GF-D8 (cell line): Measurements from ENCODE around the gene ARHGAP25.
A peak's percentile ranks its signal among the peaks of the same experiment; 100 is the strongest.

ENCODE experiments used
- DNase-seq: peaks from one replicate; lab custom pipeline; 2025; lab: John Stamatoyannopoulos, UW

ARHGAP25 gene

GRCh38 chr2:68766376-68766845 lies 31.8 kb downstream of the ARHGAP25 start:
- DNase-seq, result peak; percentile 97

GRCh38 chr2:68767031-68767961 lies 32.7 kb downstream of the ARHGAP25 start:
- no peak for DNase-seq

DNA sequence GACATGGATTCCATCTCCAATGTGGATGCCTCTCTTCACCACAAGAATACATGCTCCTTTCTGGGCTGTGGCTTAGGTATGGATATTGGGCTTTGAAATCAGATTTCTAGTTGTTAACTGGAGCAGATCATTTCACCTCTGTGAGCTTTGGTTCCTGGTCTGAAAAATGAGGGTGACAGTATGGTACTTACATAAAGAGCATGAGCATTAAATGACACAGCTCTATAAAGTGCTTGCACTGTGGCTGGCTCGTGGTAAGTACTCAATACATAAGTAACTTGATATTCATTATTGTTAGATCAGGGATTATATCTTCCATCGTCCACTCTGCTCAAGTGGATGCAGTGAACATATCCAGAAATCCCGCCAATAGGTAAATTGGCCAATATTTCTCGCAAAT lies 33.4 kb downstream of the ARHGAP25 start:
- no peak for DNase-seq

- no peak for DNase-seq
Measured at GRCh38 chr2:68768461-68768860, 33.9 kb downstream of the ARHGAP25 start.

DNA sequence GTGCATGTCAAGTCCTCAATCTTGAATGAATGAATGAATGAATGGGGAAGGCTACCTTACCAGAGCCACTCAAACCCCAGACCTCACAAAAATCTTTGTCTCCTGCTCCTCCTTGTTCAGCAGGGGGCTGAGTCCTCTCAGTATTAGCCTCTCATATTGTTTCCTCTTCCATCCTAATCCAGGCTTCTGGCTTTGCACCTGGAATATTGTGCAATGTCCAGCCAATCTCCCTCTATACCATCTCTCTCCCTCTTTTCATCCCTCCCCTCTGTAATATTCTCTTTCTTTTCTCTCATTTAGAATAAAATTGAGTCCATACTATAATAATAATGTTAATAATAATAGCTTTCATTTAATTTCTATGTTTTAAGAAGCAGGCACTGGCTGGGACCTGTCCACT lies 34.3 kb downstream of the ARHGAP25 start:
- DNase-seq, result no peak

DNA sequence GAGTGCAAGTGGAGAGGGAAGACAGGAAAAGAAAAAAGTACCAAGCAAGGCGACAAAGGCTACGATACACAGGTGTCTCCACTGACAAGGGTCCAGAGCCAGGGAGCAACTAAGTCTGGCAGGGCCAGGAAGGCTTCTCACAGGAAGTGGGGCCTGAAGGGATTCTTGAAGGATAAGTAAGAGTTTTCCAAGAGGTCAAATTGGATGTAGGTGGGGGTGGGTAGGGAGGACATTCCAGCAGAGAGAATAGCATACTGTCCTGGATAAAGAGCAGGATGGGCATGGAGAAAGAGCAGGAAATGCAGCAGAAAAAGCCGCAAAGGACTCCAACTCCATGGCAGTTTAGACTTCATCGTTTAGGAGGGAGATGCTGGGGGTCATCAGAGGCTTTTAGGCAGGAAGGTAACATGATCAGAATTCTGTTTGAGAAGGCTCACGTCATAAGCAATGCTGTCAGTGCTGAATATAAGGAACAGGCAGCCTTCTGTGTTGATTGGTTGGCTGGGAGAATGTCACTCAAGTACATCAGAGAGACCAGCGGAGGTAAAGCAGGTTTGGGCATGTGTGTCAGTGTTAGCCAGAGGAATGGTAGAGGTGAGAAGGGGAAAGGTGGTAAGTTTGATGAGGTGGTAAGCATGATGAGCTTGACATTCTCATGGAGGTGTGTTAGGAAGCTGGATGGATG lies 35.1 kb downstream of the ARHGAP25 start:
- DNase-seq, result no peak

DNA sequence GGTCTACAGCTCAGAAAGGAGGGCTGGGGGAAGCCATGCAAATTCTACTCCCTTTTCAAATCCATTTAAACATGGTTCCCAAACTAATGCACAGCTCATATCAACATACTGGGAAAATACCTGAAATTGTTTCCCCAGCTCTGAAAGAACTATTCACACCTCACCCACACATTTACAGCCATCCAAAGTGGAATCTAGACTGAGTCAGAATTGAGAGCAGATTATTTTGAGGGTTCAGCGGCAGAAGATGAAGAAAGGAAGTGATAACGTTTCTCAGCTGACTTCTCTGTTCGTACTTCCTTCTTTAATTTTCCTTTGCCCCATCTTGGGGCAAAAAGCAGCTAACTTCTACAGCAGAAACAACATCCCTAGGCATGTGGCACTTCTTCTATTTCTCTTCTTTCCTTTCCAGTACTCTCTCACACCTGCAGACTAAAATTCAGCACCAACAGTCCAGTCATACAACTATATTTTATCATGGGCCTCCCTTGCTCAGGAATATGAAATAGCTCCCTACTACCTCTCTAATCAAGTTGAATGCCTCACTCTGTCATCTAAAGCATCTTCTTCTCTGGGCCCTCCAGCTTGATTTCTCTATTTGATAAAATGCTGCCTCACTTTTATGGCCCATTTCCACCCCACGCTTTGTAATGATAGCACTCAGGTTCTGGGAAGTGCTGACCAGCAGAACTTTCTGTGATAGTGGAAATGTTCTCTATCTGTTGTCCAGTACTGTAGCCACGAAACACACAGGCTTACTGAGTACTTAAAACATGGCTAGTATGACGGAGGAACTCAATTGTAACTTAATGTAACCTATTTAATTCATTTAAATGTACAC lies 35.9 kb downstream of the ARHGAP25 start:
- peak; percentile 50 for DNase-seq

DNA sequence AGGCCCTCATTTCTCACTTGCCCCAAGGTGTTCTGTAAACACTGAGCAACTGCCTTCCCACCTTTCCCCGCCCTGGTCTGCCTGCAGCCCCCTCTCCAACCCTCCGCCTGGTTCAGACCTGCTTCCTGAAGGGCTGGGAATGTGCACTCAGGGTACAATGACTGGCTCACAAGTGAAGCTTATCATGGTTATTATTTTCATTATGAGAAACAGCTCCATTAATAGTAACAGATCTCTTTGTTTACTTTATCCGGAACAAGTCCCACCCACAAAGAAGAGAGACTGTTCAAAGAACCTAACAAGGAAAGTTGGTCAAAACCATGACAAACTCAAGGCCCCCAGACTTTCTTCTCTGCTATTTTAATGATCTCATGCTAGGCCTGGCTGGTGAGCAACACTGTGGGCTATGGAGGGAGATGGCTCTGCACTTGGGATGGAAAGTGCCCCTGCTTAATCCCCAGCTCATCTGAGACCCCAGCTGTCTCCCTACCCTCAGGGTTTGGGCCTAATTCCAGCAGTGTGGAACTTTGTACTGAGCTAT lies 36.7 kb downstream of the ARHGAP25 start:
- no peak for DNase-seq

DNA sequence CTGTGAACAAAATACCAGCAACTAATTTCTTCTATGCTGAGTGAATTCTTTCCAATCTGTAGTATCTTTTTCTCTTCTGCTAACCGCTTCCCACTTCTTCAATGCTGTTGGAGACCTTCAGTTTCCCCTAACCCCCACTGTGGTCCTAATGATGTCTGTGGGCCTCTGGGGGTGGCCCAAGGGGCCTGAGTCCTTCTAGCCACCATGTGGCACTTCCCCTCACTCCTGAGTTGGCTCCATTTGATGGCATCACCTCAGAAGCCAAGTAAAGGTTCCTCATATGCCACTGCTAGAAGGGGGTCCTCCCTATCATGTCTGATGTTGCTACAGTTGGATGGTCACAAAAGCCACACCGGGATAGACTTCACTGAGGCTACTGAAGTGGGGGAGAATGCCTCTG lies 37.5 kb downstream of the ARHGAP25 start:
- DNase-seq, result no peak

DNA sequence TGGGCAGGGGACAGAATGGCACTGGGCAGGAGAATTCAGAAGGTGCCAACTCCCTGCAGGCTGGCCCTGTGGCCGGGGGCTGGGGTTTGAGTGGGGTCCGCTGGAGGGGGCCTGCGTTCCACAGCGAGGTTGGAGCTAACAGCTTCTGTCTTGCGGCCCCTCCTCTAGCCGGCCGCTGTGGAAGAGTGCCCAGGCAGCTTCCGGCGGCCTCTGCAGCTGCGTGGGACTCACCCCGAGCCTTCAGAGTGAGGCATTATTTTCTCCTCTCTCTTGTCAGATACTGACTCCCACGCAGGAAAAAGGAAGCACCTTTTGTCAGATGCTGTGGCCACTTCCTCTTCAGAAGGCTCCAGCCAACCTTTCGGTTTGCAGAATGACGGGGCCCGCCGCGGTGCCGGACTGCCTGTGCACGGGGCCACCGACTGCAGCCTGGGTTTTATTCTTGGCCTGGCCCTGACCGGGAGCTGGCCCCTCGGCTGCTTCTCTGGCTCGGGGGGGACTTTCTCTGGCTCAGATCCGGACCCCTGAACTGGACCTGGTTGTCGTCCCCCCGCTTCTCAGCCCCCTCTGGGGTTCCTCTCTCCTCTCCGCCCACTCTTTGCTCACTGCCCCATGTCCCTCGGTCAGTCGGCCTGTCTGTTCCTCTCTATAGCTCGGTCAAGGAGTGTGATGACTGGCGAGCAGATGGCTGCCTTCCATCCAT lies 40.1 kb downstream of the ARHGAP25 start:
- peak; percentile 92 for DNase-seq

DNA sequence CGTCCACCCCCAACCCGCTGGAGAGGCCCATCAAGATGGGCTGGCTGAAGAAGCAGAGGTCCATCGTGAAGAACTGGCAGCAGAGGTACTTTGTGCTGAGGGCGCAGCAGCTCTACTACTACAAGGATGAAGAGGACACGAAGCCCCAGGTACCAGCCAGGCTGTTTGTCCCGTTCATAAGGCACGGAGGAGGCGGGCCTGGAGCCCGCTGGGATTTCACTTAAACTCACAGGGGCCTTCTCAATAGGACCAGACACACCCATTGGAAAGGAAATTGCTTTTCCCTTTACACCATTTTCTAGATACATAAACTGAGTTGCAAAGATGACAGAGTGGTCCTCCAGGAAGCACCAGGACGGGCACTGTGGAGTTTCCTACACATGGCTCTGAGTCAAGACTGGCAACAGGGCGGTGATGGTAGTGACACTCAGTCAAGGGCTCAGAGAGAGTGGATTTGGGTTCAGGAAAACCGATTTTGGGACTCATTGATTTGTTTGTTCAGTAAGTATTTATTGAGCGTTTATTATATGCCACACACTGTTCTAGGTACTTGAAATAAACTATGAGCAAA lies 40.7 kb downstream of the ARHGAP25 start:
- DNase-seq, result no peak

- peak; percentile 24 for DNase-seq
Measured at GRCh38 chr2:68776124-68776523, 41.5 kb downstream of the ARHGAP25 start.

DNA sequence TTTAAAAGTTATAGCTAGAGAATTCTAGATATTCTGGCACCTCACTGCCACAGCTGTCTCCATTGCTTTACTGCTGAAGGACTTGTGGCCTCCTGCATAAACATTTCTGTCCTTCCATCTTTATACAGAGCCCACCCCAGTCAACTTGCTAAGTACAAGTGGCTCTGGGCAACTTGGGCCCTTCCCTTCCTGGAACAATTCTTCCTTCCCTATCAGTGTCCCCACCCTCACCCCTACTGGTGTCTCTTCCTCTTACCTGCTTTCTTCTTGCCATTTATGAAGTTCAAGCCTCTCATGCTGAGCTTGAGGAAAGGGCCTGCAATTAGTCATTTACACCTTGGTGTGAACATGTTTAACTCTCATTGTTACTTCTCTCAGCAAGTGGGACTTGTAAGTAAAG lies 45.0 kb downstream of the ARHGAP25 start:
- DNase-seq, result no peak

DNA sequence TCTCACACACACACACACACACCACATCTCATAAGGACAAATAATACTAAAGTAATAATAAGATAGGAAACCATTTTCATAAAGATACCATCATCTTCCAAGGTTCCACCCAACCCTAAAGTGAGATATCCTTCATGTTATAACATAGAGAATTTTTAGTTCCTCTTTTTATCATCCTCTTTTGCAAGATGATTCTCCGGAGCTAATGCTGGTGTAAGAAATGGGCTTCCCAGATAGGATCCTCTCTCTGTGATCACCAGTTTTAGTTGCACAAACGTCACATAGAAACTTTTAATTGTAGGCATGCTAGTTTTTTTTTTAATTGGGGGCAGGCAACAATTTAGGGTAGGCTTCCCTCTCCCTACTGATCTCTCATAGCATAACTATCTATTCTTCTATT lies 49.6 kb downstream of the ARHGAP25 start:
- peak; percentile 69 for DNase-seq

- peak; percentile 33 for DNase-seq
Measured at GRCh38 chr2:68784915-68785314, 50.3 kb downstream of the ARHGAP25 start.

- DNase-seq, result no peak
Measured at GRCh38 chr2:68787356-68787755, 52.7 kb downstream of the ARHGAP25 start.

- DNase-seq, result no peak
Measured at GRCh38 chr2:68789603-68790002, 55.0 kb downstream of the ARHGAP25 start.

DNA sequence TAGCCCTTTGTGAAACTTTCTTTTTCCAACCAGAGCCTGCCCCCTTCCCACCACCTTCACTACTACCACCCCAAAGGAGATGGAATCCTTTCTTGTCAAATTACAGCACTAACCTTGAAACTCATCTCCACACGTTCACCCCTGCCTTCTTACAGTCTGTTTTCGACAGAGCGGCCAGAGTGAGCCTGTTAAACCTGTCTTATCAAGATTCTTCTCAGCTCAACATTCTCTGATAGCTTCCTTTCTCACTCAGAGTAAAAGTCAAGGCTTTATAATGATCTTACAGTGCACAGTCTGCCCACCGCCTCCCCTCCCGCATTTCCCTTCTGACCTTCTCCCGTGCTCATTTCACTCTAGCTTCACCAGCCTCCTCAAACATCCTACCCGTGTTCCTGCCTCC lies 56.0 kb downstream of the ARHGAP25 start:
- DNase-seq, result no peak

- DNase-seq, result no peak
Measured at GRCh38 chr2:68791914-68792313, 57.3 kb downstream of the ARHGAP25 start.

- DNase-seq, result no peak
Measured at GRCh38 chr2:68792751-68793150, 58.1 kb downstream of the ARHGAP25 start.
